HCT116 (cell line): ENCODE data around the gene SMTNL2. TPM values are rescaled to one million over a fixed set of nuclear protein-coding genes. Genes with fewer than 3 reads are reported as not detected.
"Not testable (repeated sequence)": the region's sequence is repeated elsewhere in the genome, so short reads cannot be mapped to it uniquely, and the experiment has no call there.

Experiments
- ATAC-seq: fragments of 200-7000 bp; cut with Tn5 transposase; 2 replicates; pipeline ENCODE4 v1.9.1; 2020; ENCODE audit warnings: mild to moderate bottlenecking, moderate library complexity
- BruUV-seq: library from RNA; stranded (reverse); fragments of 400-500 nt; replicated peaks from 2 replicates; lab custom pipeline; 2021; lab: Mats Ljungman, UMichigan
- CTCF ChIA-PET: fragments of 300-600 bp; sonication (Branson Sonifier 250); formaldehyde crosslinking; loops from one replicate; lab custom pipeline; 2021; ENCODE audit warnings: antibody characterized with exemption; lab: Charles Lee
- POLR2A ChIA-PET: fragments of 300-600, 350-600 bp; sonication (Branson Sonifier 250); formaldehyde crosslinking; loops from one replicate; lab custom pipeline; 2021; ENCODE audit warnings: antibody characterized with exemption; lab: Charles Lee
- RAD21 ChIA-PET, 2 experiments: fragments of 300-600 bp; sonication (Branson Sonifier 250); formaldehyde crosslinking; loops; one replicate each; lab custom pipeline; 2023; ENCODE audit warnings: low total read pairs in 2 of 2; ENCODE audit not compliant: uncharacterized antibody in 2 of 2, unreplicated experiment in 2 of 2, low non-redundant PET in 1 of 2; lab: Charles Lee
- DNase-seq: peaks from one replicate; pipeline ENCODE4 v3.0.0-alpha.2; 2010; ENCODE audit warnings: low read depth, low spot score
- H2AFZ ChIP-seq: fragments of 200-600 bp; shearing (Covaris generic), sonication (generic); 2 replicates; pipeline ENCODE4 v1.6.1; 2017; ENCODE audit warnings: low read depth, mixed run types, mixed read lengths, antibody characterized with exemption, low read length; ENCODE audit not compliant: poor library complexity, severe bottlenecking
- H3K27ac ChIP-seq: 2 replicates; pipeline ENCODE4 v1.5.1; 2012; ENCODE audit warnings: low read depth, low read length
- H3K27me3 ChIP-seq: fragments of 200-600 bp; sonication (generic); 2 replicates; pipeline ENCODE4 v1.6.1; 2016; ENCODE audit warnings: mixed run types, low read length, mixed read lengths; ENCODE audit not compliant: insufficient read depth
- H3K36me3 ChIP-seq, 2 experiments: fragments of 200-500 bp in 1 of 2; fragments of 200-600 bp in 1 of 2; sonication (Bioruptor generic) in 1 of 2; sonication (generic) in 1 of 2; 2 replicates each; pipeline versions ENCODE4 v1.5.1 to v1.6.1; 2014 to 2016; ENCODE audit warnings: low read length in 2 of 2, inconsistent platforms in 1 of 2, mixed read lengths in 1 of 2, mixed run types in 1 of 2; ENCODE audit not compliant: insufficient read depth in 2 of 2, control insufficient read depth in 1 of 2
- H3K4me1 ChIP-seq, 2 experiments: fragments of 200-600 bp in 1 of 2; sonication (generic) in 1 of 2; 2 replicates each; pipeline versions ENCODE4 v1.5.1 to v1.6.1; 2012 to 2017; ENCODE audit warnings: low read length in 2 of 2, inconsistent platforms in 1 of 2, mild to moderate bottlenecking in 1 of 2, mixed read lengths in 1 of 2, mixed run types in 1 of 2, moderate library complexity in 1 of 2; ENCODE audit not compliant: insufficient read depth in 2 of 2, control insufficient read depth in 1 of 2
- H3K4me2 ChIP-seq: fragments of 200-600 bp; sonication (generic); 2 replicates; pipeline ENCODE4 v1.6.1; 2017; ENCODE audit warnings: mixed run types, low read length, mixed read lengths
- H3K4me3 ChIP-seq, 2 experiments: fragments of 200-600 bp in 1 of 2; sonication (generic) in 1 of 2; replicated peaks in 1 of 2; 2 replicates each; pipeline ENCODE4 v1.5.1; 2011 to 2016; ENCODE audit warnings: low read length in 2 of 2, control low read depth in 1 of 2, low read depth in 1 of 2, mild to moderate bottlenecking in 1 of 2, mixed read lengths in 1 of 2, mixed run types in 1 of 2
- H3K79me2 ChIP-seq: fragments of 200-600 bp; sonication (generic); 2 replicates; pipeline ENCODE4 v1.6.1; 2017; ENCODE audit warnings: mild to moderate bottlenecking, mixed run types, low read length, moderate library complexity, mixed read lengths; ENCODE audit not compliant: insufficient read depth
- H3K9ac ChIP-seq: fragments of 200-600 bp; sonication (generic); 2 replicates; pipeline ENCODE4 v1.6.1; 2016; ENCODE audit warnings: low read length, mixed read lengths
- H3K9me2 ChIP-seq: fragments of 200-600 bp; sonication (generic), shearing (Covaris generic); 2 replicates; pipeline ENCODE4 v1.6.1; 2017; ENCODE audit warnings: mixed run types, mild to moderate bottlenecking, moderate library complexity; ENCODE audit not compliant: insufficient read depth
- H3K9me3 ChIP-seq, 2 experiments: fragments of 200-500 bp in 1 of 2; fragments of 200-600 bp in 1 of 2; sonication (Bioruptor generic) in 1 of 2; sonication (generic) in 1 of 2; 2 replicates each; pipeline ENCODE4 v1.6.1; 2014 to 2017; ENCODE audit warnings: low read length in 2 of 2, mixed read lengths in 2 of 2, inconsistent platforms in 1 of 2, low read depth in 1 of 2, mild to moderate bottlenecking in 1 of 2, mixed run types in 1 of 2, moderate library complexity in 1 of 2; ENCODE audit not compliant: control insufficient read depth in 1 of 2, insufficient read depth in 1 of 2
- H4K20me1 ChIP-seq: fragments of 200-600 bp; sonication (generic), shearing (Covaris generic); 2 replicates; pipeline ENCODE4 v1.6.1; 2017; ENCODE audit warnings: mixed run types, mild to moderate bottlenecking, moderate library complexity; ENCODE audit not compliant: insufficient read depth
- CTCF ChIP-seq, 3 experiments: fragments of 200-600 bp in 1 of 3; sonication (generic) in 1 of 3; IDR thresholded peaks in 2 of 3; conservative IDR thresholded peaks in 1 of 3; 2 replicates each; pipeline ENCODE4 v1.5.1; 2012 to 2017; ENCODE audit warnings: low read depth in 2 of 3, low read length in 2 of 3, antibody characterized with exemption in 1 of 3, borderline replicate concordance in 1 of 3, control low read depth in 1 of 3, mild to moderate bottlenecking in 1 of 3, mixed read lengths in 1 of 3, mixed run types in 1 of 3, moderate library complexity in 1 of 3; ENCODE audit not compliant: insufficient read depth in 1 of 3
- ELF1 ChIP-seq: IDR thresholded peaks from 2 replicates; pipeline ENCODE4 v1.6.1; 2012; ENCODE audit warnings: low read depth, borderline replicate concordance
- EZH2 ChIP-seq: fragments of 200-600 bp; sonication (generic); IDR thresholded peaks from 2 replicates; pipeline ENCODE4 v1.6.1; 2017; ENCODE audit warnings: antibody characterized with exemption, mixed run types
- FOSL1 ChIP-seq: IDR thresholded peaks from 2 replicates; pipeline ENCODE4 v1.6.1; 2012; ENCODE audit warnings: low read depth
- RAD21 ChIP-seq: IDR thresholded peaks from 2 replicates; pipeline ENCODE4 v1.6.1; 2012; ENCODE audit warnings: low read depth, mild to moderate bottlenecking
- ZFX ChIP-seq: fragments of 450-650 bp; IDR thresholded peaks from 2 replicates; pipeline ENCODE4 v1.6.1; 2017
- ZNF274 ChIP-seq: fragments of 200-500 bp; sonication (Bioruptor generic); IDR thresholded peaks from 2 replicates; pipeline ENCODE4 v1.6.1; 2014; ENCODE audit warnings: mild to moderate bottlenecking, low read depth, low read length, inconsistent platforms
- intact Hi-C: fragments of 100-400 bp; cut with micrococcal nuclease; formaldehyde crosslinking; loops from 2 replicates; pipeline ENCODE4 v1.10.0; 2022
- total RNA-seq: library from RNA; stranded (reverse); gene quantifications from one replicate; pipeline ENCODE4 v1.2.1, GENCODE V29; 2021; ENCODE audit not compliant: unreplicated experiment

The SMTNL2 gene
- total RNA-seq, 1 experiment from 2014 or later = 2.3 TPM

GRCh38 chr17:4576729-4577322, 7.5 kb upstream of the SMTNL2 start:
- POLR2A ChIA-PET = no interaction called here
- H3K9me3 ChIP-seq = no peaks in the 10 kb centered on the region
- H3K9me2 ChIP-seq = no peaks in the 10 kb centered on the region
- no peak overlapping the region for H2AFZ ChIP-seq
- CTCF ChIA-PET = interaction anchor here (1.5 kb wide), 1 partner anchor 10 kb away, joined by 7 read pairs; no protein-coding TSS in a partner anchor
- H3K4me2 ChIP-seq = no peak overlapping the region
- no peaks in the 10 kb centered on the region for H3K79me2 ChIP-seq
- no peak overlapping the region for H3K27ac ChIP-seq
- no TSS peak for BruUV-seq
- H3K9ac ChIP-seq = no peak overlapping the region
- H3K27me3 ChIP-seq = no peaks in the 10 kb centered on the region
- H3K4me3 ChIP-seq = no peak overlapping the region
- no peak for ATAC-seq
- H3K4me1 ChIP-seq = no peaks in the 10 kb centered on the region
- intact Hi-C loops = no loop called here
- TF ChIP-seq FOSL1 = no peak
- TF ChIP-seq ZFX = no peak
- TF ChIP-seq EZH2 = no peak
- no peak for TF ChIP-seq CTCF (IDR thresholded peaks at IDR 0.05 in 2 of 3, conservative IDR thresholded peaks at IDR 0.05 in 1 of 3; ENCODE audit: borderline replicate concordance in 1 of 3, insufficient read depth in 1 of 3, low read depth in 2 of 3, low read length in 2 of 3)
- TF ChIP-seq ELF1 = no peak
- no peak for DNase-seq
- H3K36me3 ChIP-seq = no peaks in the 10 kb centered on the region
- RAD21 ChIA-PET = no interaction called here
- H4K20me1 ChIP-seq = no peaks in the 10 kb centered on the region

GRCh38 chr17:4577386-4577993, 6.8 kb upstream of the SMTNL2 start:
- DNase-seq (no peak), ATAC-seq (no peak)
- Histone ChIP-seq H3K4me3 (no peak overlapping the region), H3K79me2 (no peaks in the 10 kb centered on the region), H2AFZ (no peak overlapping the region), H3K4me1 (no peaks in the 10 kb centered on the region), H3K9me3 (no peaks in the 10 kb centered on the region), H4K20me1 (no peaks in the 10 kb centered on the region), H3K36me3 (no peaks in the 10 kb centered on the region), H3K27me3 (no peaks in the 10 kb centered on the region; the same call in 1 of the 2 replicates), H3K9ac (no peak overlapping the region), H3K9me2 (no peaks in the 10 kb centered on the region), H3K27ac (no peak overlapping the region), H3K4me2 (no peak overlapping the region)
- POLR2A ChIA-PET = no interaction called here
- RAD21 ChIA-PET = no interaction called here
- intact Hi-C loops = no loop called here
- TF ChIP-seq RAD21 = no peak
- no peak for TF ChIP-seq CTCF (IDR thresholded peaks at IDR 0.05 in 2 of 3, conservative IDR thresholded peaks at IDR 0.05 in 1 of 3; ENCODE audit: borderline replicate concordance in 1 of 3, insufficient read depth in 1 of 3, low read depth in 2 of 3, low read length in 2 of 3)
- TF ChIP-seq ZNF274 = no peak
- CTCF ChIA-PET = interaction anchor here (1.5 kb wide), 1 partner anchor 10 kb away, joined by 7 read pairs; no protein-coding TSS in a partner anchor
- BruUV-seq = no TSS peak

GRCh38 chr17:4578349-4578748, 6.0 kb upstream of the SMTNL2 start:
- H3K9ac ChIP-seq, BruUV-seq, H3K27me3 ChIP-seq, H4K20me1 ChIP-seq, CTCF ChIA-PET, H3K9me2 ChIP-seq, intact Hi-C loops, H3K4me2 ChIP-seq, H3K4me1 ChIP-seq, RAD21 ChIA-PET, H3K4me3 ChIP-seq, POLR2A ChIA-PET, H3K36me3 ChIP-seq, H3K27ac ChIP-seq, H3K9me3 ChIP-seq, H3K79me2 ChIP-seq, ATAC-seq, H2AFZ ChIP-seq, DNase-seq: not testable (repeated sequence)
